ENCODE measurements around the gene CRTAC1. TPM values are rescaled to one million over a fixed set of nuclear protein-coding genes. Genes with fewer than 3 reads are reported as not detected.

The CRTAC1 gene
- total RNA-seq, 1 experiment from 2014 or later = 0.46 TPM

GRCh38 chr10:97925308-97925938 lies 105.0 kb downstream of the CRTAC1 start:
- H3K4me2 ChIP-seq (ENCODE audit: insufficient read depth, insufficient read length, low read length) = no peak overlapping the region
- no peak overlapping the region for H2BK15ac ChIP-seq (ENCODE audit: low read depth, low read length)
- H3K36me3 Mint-ChIP-seq (ENCODE audit: insufficient read depth in 1 of 3, low read depth in 3 of 3) = no peaks in the 10 kb centered on the region

More at GRCh38 chr10:97925308-97925938, 105.0 kb downstream of the CRTAC1 start:
- H2BK20ac ChIP-seq (ENCODE audit: low read depth, low read length, poor library complexity, severe bottlenecking) = no peak overlapping the region
- no peak overlapping the region for H4K8ac ChIP-seq (replicated peaks; ENCODE audit: insufficient read length, low read depth, low read length)
- no peaks in the 10 kb centered on the region for H3K9me3 ChIP-seq (ENCODE audit: control insufficient read depth, low read depth, low read length)
- no peak overlapping the region for H3K18ac ChIP-seq (ENCODE audit: insufficient read length, low read depth, low read length)
- H3K4me1 Mint-ChIP-seq = no peaks in the 10 kb centered on the region
- no peak overlapping the region; a peak in 1 of 7 replicates for H3K27ac Mint-ChIP-seq
- H3K9me3 Mint-ChIP-seq = no peaks in the 10 kb centered on the region; a peak in 1 of 5 replicates
- H3K27me3 Mint-ChIP-seq (ENCODE audit: low read depth) = peaks cover 21% of the 10 kb centered on the region
- H2BK120ac ChIP-seq (ENCODE audit: low read depth, low read length, poor library complexity, severe bottlenecking) = no peak overlapping the region
- H3K27ac ChIP-seq (ENCODE audit: insufficient read length, low read depth, low read length) = no peak overlapping the region
- H4K20me1 ChIP-seq (ENCODE audit: control insufficient read depth, insufficient read depth, insufficient read length) = no peaks in the 10 kb centered on the region
- H3K4me3 Mint-ChIP-seq = no peak overlapping the region
- no peak overlapping the region for H3T11ph ChIP-seq (ENCODE audit: low read length)
- H2BK12ac ChIP-seq (ENCODE audit: insufficient read length, low read depth, low read length) = no peak overlapping the region
- H3K4ac ChIP-seq (ENCODE audit: low read depth, low read length) = no peak overlapping the region
- H4K5ac ChIP-seq (ENCODE audit: insufficient read length, low read depth, low read length) = no peak overlapping the region
- no peak for TF ChIP-seq CTCF (conservative IDR thresholded peaks at IDR 0.05)
- no peak overlapping the region for H3K14ac ChIP-seq (ENCODE audit: insufficient read depth, low read length)
- H3K27me3 ChIP-seq (ENCODE audit: insufficient read depth, low read length) = no peaks in the 10 kb centered on the region
- peaks cover 2% of the 10 kb centered on the region for H3K23me2 ChIP-seq (ENCODE audit: insufficient read length, low read depth, low read length, poor library complexity, severe bottlenecking)
- no peak overlapping the region for H4K91ac ChIP-seq (ENCODE audit: insufficient read length, low read depth, low read length)
- no peaks in the 10 kb centered on the region for H3K79me1 ChIP-seq (ENCODE audit: insufficient read depth, low read depth, low read length, poor library complexity, severe bottlenecking)
- no peaks in the 10 kb centered on the region for H3K4me1 ChIP-seq (ENCODE audit: insufficient read depth, low read length)
- no peak overlapping the region for H2AFZ ChIP-seq (ENCODE audit: low read length)
- no peak overlapping the region for H2BK5ac ChIP-seq (ENCODE audit: insufficient read length, low read length)
- H2AK5ac ChIP-seq (ENCODE audit: insufficient read length, low read length) = no peak overlapping the region
- WGBS (ENCODE audit: extremely low coverage, insufficient read length, low lambda C conversion rate) = 100% methylated on average over 6 of the region's 11 CpGs
- DNase-seq = no peak
- no peaks in the 10 kb centered on the region for H3K79me2 ChIP-seq (ENCODE audit: insufficient read depth, low read length)
- H3K56ac ChIP-seq (ENCODE audit: insufficient read length, low read depth, low read length) = no peak overlapping the region
- H3K9ac ChIP-seq (ENCODE audit: extremely low read depth, insufficient read length, low read length) = no peak overlapping the region
- H3K23ac ChIP-seq (ENCODE audit: insufficient read length, low read depth, low read length) = no peak overlapping the region

Data from H9 (cell line).